CD4-positive, alpha-beta T cell treated with Interleukin-4 for 4 hours (primary cell): ENCODE measurements around the gene GPC5.
"Not testable (repeated sequence)": the region's sequence is repeated elsewhere in the genome, so short reads cannot be mapped to it uniquely, and the experiment has no call there.

Experiments
- DNase-seq: peaks from one replicate; pipeline ENCODE4 v3.0.0-alpha.2; 2020

The GPC5 gene

GRCh38 chr13:92418818-92419412 is 1020.5 kb downstream of the GPC5 start:
- no peak for DNase-seq

- no peak for DNase-seq
Observed at GRCh38 chr13:92429231-92429630, 1030.8 kb downstream of the GPC5 start.

GRCh38 chr13:92433386-92433785 is 1035.0 kb downstream of the GPC5 start:
- DNase-seq: no peak

GRCh38 chr13:92433963-92434362 is 1035.5 kb downstream of the GPC5 start:
- no peak for DNase-seq

GRCh38 chr13:92436924-92437323 is 1038.5 kb downstream of the GPC5 start:
- DNase-seq: no peak

- no peak for DNase-seq
Observed at GRCh38 chr13:92444244-92444643, 1045.8 kb downstream of the GPC5 start.

GRCh38 chr13:92451060-92451459 is 1052.6 kb downstream of the GPC5 start:
- no peak for DNase-seq

- no peak for DNase-seq
Observed at GRCh38 chr13:92452840-92453239, 1054.4 kb downstream of the GPC5 start.

GRCh38 chr13:92459306-92459705 is 1060.9 kb downstream of the GPC5 start:
- no peak for DNase-seq

- no peak for DNase-seq
Observed at GRCh38 chr13:92460479-92460878, 1062.1 kb downstream of the GPC5 start.

- no peak for DNase-seq
Observed at GRCh38 chr13:92461402-92461801, 1063.0 kb downstream of the GPC5 start.

GRCh38 chr13:92461831-92462230 is 1063.4 kb downstream of the GPC5 start:
- DNase-seq: no peak

GRCh38 chr13:92463134-92463533 is 1064.7 kb downstream of the GPC5 start:
- no peak for DNase-seq

GRCh38 chr13:92473765-92474475 is 1075.5 kb downstream of the GPC5 start:
- no peak for DNase-seq

GRCh38 chr13:92480387-92480786 is 1082.0 kb downstream of the GPC5 start:
- DNase-seq: no peak

- not testable (repeated sequence) for DNase-seq
Observed at GRCh38 chr13:92482790-92483189, 1084.4 kb downstream of the GPC5 start.

- no peak for DNase-seq
Observed at GRCh38 chr13:92483894-92484293, 1085.5 kb downstream of the GPC5 start.

- DNase-seq: no peak
Observed at GRCh38 chr13:92487238-92487637, 1088.8 kb downstream of the GPC5 start.

- DNase-seq: no peak
Observed at GRCh38 chr13:92488249-92488852, 1089.9 kb downstream of the GPC5 start.

- DNase-seq: no peak
Observed at GRCh38 chr13:92491839-92492238, 1093.4 kb downstream of the GPC5 start.

- DNase-seq: no peak
Observed at GRCh38 chr13:92494915-92495314, 1096.5 kb downstream of the GPC5 start.

GRCh38 chr13:92500192-92500591 is 1101.8 kb downstream of the GPC5 start:
- no peak for DNase-seq

GRCh38 chr13:92510416-92510815 is 1112.0 kb downstream of the GPC5 start:
- no peak for DNase-seq

GRCh38 chr13:92512852-92513251 is 1114.4 kb downstream of the GPC5 start:
- DNase-seq: no peak
